ENCODE measurements around the gene PPP2R2C.

PPP2R2C gene

DNA sequence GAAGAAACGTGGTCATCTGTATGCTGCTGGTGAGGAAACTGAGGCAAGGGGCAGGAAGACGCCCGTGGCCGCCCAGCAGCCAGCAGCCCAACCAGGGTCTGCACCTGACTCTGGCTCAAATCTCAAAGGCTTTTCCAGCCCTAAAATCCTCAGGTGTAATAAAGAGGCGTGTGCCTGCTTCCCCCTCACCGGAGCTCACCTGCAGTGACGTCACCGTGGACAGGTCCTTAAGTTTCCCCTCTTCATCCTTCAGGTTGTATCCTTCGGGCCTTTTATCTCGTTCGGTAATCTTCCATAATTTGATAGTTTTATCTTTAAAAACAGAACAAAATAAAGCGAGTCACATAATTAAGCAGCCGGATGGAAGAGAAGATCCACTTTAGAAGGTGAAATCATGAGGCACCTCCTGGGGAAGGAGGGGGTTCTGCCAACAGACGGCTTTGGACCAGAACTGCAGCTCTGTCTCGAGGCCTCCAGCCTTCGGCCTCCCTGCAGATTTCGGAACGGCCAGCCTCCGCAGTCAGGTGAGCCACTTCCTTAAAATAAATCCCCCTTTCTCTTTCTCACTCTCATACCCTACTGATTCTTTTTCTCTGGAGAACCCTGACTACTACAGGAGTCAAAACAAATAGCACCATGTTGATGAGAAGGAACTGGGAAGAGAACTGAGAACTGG, 96.7 kb downstream of the PPP2R2C start:
- no peak for DNase-seq

DNA sequence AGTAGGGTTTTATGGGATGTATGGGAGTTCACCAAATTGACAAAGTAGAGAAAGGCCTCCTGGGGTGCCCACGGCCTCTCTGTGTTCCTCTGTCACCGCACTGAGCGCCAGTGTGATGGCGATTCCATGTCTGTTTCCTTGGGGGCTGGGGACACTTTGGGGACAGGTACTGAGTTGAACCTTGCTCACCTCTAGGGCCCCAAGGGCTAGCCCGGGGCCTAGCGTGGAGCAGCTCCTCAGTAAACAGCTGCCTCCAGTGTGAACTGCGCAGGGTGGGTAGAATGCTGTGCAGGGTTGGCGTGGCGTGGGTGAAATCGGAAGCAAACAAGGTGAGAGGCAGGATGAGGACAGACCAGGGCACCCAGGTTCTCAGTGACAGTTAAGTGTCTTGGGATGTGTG, 97.8 kb downstream of the PPP2R2C start:
- no peak for DNase-seq

DNA sequence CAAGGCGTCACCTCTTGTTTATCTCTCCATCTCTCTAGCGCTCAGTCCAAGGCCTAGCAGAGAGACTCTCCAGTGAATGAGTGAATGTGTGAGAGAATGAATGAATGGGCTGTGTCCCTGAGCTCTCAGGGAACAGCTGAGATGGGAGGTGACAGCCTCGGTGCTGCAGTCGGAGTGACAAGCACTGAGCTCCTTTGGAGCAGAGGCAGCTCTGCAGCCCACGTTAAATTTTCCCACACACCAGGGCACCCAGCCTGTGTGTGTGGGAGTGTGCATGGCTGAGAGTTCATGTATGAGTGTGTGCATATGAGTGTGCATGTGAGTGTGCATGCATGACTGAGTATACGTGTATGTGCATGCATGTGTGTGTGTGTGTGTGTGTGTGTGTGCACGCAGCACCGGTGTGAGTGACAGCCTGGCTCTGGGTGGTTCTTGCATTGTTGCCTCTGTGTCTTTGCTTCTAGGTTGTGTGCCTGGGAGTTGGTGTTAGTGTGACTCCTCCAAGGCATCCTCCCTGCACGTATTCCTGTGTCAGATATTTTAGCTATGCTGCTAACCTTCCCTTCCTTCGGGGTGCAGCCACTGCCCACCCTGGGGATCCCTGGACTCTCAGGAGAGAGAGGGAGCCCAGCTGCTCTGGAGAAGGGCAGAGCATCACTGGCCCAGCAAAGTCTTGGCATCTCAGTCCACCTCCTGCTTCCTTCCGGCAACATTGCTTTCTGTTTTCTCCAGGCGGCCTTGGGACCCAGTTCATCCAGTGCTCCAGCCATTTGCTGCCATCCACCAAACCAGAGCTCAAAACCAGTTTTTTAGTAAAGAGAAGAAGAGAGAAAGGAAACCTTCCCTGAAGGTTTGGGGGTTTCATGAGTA, 98.6 kb downstream of the PPP2R2C start:
- no peak for DNase-seq

DNA sequence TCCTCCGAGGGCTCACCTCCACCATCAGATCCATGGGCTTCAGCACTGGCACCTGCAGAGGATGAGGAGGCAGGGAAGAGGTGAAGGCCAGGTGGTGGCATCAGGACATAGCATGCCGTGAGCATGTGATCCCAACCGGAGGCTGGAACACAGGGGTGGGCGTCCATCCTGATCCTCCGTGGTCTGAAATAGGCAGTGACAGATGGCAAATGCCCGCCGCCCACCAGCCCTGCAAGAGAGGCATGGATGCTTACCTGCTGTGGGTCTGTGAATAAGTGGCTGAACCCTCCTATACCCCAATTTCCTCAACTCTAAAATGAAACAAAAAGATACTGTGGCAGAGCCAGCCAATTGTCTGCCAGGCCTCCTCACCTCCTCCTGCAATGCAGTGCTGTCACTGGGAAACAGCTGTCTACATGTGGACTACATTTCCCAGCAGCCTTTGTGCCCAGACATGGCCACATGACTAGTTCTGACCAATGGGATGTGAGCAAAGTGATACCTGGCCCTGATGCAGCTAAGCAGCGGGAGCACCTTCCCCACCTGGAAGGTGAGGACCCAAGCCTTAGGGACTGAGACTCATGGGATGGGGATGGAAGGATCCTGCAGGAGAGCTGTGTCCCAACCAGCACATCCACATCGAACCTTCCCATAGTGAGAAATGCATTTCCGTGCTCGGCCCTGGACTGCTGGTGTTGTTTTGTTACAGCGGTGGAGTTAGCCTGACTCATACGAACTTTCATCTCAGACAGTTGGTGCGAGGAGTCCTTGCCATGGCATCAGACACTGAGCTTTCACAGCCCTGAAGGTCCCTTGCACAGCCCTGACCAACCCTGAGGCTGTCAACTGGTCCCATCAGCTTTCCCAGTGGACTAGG, 99.5 kb downstream of the PPP2R2C start:
- DNase-seq: no peak

DNA sequence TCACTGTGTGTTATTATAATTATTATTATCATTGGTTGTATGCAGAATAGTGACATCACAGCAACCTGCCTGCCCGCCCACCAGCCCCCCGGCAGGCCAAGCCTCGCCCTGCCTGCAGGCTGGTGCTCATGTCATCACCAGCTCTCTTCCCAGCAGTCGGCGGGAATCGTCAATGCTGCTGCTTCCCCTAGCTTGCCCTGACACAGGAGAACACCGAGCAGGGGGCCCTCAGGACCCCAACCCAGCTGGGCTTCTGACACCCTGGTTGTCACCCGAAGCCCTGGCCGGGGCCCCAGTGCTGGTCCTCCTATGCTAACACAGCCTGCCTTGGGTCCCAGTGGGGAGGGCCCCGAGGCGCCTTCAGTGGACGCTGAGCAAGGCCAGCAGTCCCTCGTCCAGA, 100.6 kb downstream of the PPP2R2C start:
- no peak for DNase-seq

DNA sequence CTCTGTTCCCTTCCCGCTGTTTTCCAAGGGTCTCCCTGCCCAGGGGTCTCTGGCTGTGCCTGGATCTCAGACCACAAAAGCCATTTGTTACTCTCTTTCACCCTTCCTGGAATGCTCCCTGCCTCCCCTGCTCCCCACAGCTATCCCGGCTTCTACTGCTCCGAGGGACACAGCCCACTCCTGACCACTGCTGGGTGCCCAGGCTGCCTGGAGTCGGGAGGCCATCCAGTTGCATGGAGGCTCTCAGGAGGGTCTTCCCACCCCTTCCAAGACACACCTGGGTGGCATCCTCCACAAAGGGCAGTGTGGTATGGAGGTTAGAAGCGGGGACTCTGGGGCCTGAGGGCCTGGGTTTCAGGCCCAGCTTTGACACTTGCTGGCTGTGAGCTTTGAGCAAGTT, 101.1 kb downstream of the PPP2R2C start:
- no peak for DNase-seq

DNA sequence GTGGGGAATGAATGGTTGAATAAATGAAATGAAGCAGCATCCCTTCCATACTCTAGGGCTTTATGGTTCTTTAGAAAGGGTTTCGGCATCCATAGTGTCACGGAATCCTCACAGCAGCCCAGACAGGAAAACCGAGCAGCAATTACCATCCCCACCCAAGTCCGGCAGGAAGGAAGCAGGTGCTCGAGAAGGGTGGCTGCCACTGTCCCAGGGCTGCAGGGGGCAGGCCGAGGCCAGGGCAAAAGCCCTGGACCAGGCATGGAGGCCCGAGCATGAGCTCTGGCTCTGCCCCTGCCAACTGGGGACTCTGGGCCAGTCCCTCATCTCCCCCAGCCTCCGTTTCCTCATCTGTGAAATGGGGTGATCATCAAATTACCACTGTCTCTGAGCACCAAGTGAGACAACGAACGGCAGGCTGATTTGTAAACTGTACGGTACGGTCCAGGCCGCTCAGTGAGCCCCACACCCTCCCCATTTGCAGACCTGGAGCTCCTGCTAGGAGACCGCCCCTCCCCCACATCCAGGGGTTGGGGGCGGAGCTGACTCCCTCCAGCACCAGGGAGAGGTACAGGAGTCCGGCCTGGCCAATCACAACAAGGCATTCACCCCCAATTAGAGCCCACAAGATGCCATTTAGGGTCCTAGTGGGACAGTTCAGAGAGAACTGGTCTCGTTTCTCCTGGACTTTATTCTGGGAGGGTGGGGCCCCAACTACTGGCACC, 102.3 kb downstream of the PPP2R2C start:
- no peak for DNase-seq

DNA sequence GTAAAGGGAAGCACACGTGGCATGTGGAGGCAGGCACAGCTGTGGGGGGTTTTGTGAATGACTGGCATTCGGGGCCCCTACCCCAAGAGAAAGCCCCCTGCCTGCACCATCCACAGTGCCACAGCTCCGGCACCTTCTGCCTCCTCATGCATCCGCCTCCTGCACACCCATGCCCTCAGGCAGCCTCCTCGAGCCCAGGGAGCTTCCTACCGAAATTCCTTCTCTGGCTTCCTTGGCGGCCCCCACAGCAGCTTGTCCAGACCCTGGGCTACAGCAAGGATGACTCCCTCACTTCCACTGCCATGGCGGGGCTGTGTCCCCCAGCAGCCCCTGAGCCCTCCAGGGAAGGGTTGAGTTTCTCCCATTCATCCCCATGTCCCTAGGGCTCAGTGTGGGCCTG, 102.9 kb downstream of the PPP2R2C start:
- no peak for DNase-seq

DNA sequence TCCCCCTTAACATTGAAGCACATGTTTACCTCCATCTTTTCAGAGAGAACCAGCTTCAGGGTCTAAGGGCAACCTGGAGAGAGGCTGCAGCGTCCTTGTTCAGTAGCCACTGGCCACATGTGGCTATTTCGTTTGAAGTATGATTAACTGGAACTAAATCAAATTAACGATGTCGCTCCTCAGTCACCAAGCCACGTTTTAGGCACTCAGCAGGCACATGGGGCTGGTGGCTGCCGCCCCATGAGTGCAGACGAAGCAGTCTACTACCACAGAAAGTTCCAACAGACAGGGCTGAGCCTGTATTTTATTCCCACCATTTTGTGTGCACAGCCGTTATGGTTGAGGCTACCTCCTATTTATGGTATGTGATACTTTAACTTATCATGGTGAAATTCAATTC, 103.4 kb downstream of the PPP2R2C start:
- DNase-seq: no peak

DNA sequence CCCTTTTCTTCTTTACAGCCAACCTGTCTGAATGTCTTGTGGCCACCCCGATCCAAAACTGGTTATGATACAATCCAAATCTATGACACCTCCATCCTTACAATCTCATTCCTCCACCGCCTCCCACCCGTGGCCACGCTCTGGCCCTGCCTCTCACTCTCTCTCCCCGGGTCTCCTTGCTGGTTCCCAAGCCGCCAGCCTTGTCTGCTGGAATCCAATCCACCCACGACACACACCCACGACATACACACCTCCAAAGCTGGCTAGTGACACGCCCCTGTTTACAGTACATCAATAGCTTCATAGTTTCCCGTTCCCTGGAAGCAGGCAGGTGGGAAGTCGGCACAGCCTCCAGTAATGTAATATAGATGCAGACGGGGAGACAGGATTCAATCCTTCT, 103.8 kb downstream of the PPP2R2C start:
- no peak for DNase-seq

DNA sequence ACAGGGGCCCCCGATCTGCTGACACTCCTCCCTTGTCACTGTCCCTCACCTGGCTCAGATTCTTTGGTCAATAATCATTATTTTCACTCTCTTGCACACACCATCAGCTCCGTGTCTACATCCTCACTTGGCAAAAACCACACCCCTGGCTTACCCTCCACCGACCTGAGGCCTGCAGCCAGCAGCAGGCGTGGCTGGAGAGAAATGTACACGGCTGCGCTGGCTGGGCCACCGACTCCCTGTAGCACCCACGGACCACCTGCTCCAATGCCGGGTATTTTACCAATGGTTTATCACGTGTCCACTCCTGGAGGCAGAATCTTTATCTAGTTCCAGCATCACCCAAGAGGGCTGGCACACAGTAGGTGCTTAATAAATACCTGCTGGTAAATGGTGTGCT, 104.3 kb downstream of the PPP2R2C start:
- DNase-seq: no peak

DNA sequence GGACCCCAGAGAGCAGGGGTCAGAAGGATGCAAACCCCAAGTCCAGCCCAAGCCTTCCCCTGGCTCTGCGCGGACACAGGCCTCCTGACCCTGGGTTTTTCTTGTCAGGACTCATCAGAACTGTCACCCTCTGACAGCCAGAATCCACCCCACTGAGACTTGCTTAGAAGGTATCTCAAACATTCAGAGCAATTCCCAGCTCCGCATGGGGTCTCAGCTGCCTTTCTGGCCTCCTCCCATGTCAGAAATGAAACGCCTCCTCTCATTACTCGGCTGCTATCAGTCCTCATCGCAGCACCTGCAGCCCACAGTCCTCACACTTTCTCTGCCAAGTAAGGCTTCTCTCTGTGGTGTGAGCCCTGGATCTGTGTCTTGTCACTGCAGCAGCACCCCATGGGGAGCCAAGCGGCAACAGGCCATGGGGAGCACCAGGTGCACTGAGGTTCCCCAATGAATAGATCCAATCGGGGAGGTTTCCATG, 105.0 kb downstream of the PPP2R2C start:
- no peak for DNase-seq

DNA sequence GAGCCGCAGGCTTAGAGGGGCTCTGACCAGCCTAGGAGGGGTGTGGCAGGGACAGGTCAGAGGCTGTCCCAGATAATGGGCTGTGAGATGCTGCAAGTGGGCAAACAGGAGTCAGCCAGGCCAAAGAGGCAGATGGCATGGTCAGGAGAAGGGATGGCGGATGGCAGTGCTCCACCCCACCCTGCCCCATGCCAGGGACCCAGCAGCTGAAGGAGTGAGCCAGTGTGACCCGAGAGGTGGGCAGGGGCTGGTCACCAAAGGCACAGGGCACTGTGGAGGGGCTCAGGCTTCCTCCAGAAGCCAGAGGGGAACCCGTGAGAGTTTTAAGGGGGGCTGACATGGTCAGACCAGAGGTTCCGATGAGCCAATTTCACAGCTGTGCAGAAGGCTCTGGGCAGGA, 105.8 kb downstream of the PPP2R2C start:
- DNase-seq: no peak

DNA sequence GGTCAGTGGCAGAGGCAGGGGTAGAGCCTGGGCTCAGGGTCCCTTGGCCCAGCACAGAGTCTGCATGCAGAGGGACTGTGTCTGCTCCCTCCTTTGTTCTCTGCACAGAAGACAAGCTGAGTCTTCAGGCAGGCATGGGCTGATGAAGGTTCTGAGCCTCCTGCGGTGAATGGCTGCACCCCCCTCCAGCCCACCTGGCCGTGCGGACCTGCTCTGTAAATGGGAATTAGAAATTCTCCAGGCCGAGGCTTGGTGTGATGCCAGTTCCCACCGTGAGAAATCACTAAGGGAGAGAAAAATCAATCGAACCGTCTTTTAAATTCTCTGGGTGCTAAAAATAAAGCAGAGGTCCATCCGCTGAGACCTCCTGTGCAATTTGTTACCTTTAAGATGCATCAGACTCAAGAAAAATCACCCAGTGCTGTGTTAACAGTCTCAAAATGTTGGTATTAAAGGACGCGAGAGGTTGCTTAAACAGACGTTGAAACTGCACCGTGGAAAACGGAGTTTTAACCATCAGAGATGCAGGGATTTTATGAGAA, 106.8 kb downstream of the PPP2R2C start:
- DNase-seq: no peak

DNA sequence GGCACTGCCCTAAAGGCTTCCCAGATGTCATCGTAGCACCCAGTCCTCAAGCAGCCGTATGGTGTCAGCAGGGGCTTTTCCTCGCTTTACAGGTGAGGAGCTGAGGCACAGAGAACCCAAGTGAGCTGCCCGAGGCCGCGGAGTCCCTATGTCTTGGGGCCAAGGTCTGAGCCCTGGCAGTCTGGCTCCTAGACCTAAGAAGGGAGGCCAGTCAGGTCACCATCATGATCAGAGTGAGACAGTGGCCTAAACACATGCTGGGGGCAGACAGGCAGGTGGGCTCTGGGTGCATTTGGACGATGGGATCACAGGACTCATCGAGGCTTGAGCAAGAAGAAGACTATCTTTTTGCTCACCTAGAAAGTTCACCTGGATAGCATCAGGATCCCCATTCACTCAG, 107.8 kb downstream of the PPP2R2C start:
- no peak for DNase-seq

DNA sequence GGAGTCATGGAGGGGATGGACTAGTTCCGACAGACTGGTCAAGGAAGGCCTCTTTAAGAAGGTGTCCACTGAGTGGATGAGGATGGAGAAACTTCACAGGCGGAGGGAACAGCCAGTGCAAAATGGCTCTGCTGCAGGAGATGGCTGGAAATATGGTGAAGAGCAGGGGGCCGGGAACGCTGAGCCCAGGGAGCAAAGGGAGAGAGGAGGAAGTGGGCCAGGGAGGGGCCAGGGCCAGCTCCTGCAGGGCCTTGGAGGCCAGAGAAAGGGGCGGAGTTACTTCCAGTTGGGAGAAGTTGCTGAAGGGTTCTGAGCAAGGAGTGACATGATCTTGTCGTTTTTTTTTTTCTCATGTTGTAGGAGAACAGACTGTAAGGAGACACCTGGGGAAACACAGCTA, 108.3 kb downstream of the PPP2R2C start:
- no peak for DNase-seq

DNA sequence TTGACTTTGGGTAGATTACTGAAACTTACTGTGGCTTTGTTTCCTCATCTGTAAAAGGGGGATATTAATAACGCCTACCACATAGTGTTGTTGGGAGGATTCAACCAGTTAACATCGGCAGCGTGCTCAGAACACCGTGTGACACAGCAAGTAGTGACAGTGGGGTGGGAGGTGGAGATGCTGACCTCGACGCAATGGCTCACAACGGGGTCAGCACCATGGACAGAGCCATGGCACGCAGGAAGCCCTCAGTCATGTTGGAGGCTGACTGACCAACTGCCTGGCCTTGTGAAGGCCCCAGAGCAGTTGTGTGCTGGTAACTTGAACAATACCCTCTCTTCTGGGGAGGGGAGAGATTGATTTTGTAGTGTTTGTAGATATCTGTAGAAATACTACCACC, 109.5 kb downstream of the PPP2R2C start:
- DNase-seq: no peak

DNA sequence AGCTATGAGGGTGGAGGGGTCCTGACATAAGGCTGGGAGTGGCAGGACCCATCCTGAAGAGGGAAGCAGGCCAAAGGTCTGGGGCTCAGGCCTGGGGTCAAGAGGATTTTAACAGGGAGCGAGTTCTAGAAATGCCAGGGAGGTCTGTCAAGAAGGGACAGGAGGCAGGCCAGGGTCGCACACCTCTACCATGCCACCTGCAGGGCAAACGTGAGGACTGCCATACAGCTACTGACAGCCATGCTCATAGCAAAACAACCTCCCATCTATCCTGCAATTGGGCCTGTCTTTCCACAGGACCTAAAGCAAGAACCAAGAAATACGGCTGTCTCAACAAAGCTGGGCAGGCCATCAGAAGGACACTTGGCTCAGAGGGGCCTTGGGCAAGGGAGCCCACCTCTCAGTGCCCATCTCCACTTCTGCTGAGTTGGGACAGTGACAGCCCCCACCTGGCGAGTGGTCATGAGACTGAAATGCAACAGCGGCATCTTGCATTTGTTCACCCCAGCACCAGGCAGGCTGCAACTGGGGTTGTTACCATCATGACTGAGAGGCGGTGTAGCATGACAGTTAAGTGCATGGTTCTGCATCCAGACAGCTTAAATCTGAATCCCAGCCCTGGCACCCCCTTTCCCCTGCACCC, 110.0 kb downstream of the PPP2R2C start:
- no peak for DNase-seq

DNA sequence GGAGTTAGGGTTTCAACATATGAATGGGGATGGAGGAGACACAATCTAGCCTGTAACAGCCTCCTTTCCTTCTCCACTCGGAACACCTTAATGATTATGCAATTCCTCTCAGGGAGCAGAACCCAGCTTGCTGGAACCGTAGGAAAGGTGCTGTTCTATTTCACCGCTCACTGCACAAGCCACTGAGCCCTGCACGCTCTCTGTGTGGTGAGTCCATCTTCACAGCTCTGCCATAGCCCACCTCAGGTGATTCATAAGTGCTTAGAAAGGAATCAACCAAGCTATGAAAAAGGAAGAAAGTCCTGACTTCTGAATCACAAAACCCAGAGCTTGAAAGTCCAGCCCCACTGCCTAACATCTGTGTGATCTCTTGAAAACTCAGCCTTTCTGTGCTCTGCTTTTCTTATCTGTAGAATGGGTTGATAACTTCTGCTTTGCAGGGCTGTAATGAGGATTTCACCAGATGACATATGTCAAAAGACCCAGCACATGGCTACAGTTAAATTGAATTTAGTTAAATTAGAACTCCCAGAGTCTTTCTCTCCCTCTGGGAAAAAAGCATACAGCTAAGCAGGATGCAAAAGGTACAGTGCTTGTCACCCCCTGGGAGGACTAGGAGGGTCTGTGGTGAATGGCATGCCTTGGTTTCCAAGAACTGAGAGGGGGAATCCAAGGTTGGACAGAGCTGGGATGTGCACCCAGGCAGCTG, 111.2 kb downstream of the PPP2R2C start:
- DNase-seq: no peak

DNA sequence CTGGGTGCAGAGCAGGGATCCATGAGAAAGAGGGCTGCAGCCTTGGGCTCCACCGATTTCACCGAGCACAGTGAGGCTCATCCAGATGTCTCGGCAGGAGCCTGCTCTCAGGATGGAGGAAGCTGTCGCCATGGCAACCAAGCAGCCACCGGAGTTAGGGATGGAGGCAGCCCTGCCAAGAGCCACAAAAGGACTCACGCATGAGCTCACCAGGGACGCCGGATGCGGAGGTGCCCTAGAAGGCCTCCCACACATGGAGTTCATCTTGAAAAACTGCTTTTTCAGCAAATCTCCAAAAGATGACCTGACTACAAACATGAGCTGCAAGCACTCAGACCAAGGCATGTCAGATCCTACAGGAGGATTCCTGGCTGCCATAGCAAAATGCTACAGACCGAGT, 112.0 kb downstream of the PPP2R2C start:
- no peak for DNase-seq
